Right cardiac atrium (tissue), 5 donors: ENCODE results near the gene RABEP1. TPM values are rescaled to one million over a fixed set of nuclear protein-coding genes. Genes with fewer than 3 reads are reported as not detected.

Source experiments
- ATAC-seq, 2 donors: fragments of 200-7000 bp; cut with Tn5 transposase; one replicate each; pipeline versions ENCODE4 v1.8.0 to v1.9.1; 2020; ENCODE audit warnings: moderate library complexity in 2 of 2, mild to moderate bottlenecking in 1 of 2
- DNase-seq, 3 donors: peaks; one replicate each; pipeline ENCODE4 v3.0.0-alpha.2; 2020
- H3K27ac ChIP-seq: one replicate; pipeline ENCODE4 v1.5.1; 2013; ENCODE audit warnings: mild to moderate bottlenecking, low read length, control low read depth, moderate library complexity
- H3K27me3 ChIP-seq: one replicate; pipeline ENCODE4 v1.6.1; 2013; ENCODE audit not compliant: control insufficient read depth, insufficient read depth
- H3K4me1 ChIP-seq: one replicate; pipeline ENCODE4 v1.6.1; 2013; ENCODE audit warnings: low read length; ENCODE audit not compliant: control insufficient read depth, insufficient read depth
- H3K4me3 ChIP-seq: one replicate; pipeline ENCODE4 v1.5.1; 2013; ENCODE audit warnings: low read length, control low read depth
- H3K9me3 ChIP-seq: one replicate; pipeline ENCODE4 v1.6.1; 2013; ENCODE audit warnings: low read length; ENCODE audit not compliant: control insufficient read depth
- WGBS: extraction: QIAGEN DNeasy Blood & Tissue Kit; methylation state at CpG from one replicate; pipeline ENCODE4 v1.1.7; 2013; 5-methylcytosine and 5-hydroxymethylcytosine counted together
- intact Hi-C, 4 donors: fragments of 100-400 bp; cut with DNase I; formaldehyde crosslinking; loops; one replicate each; pipeline versions ENCODE4 v1.11.0 to v1.14.0; 2022 to 2023
- polyA plus RNA-seq: library from polyadenylated mRNA; stranded (reverse); fragments of 200-250 nt; gene quantifications from one replicate; pipeline ENCODE4 v1.2.3, GENCODE V29; 2013
- total RNA-seq, 4 donors: library from RNA; stranded (reverse); fragmentation: NEBNext Ultra II Directional; extraction: Animal tissue kit (Norgen Biotek cat#: 25700); gene quantifications; one replicate each; pipeline ENCODE4 v1.2.1, GENCODE V29; 2021
- donor health status: healthy with polysubstance abuse.
- donor health status: DM: no; HTN: yes; CAD: no.
- donor health status: DM: no; HTN: no; CAD: no.
- donor health status: DM: no; HTN: yes; CAD: no; lungs with severe emphysema.
- donor health status: DM: yes; HTN: yes; CAD: no.

RABEP1 gene
- total and polyA plus RNA-seq, 5 donors = 18.6 to 53.2 (median 46.8) TPM

DNA sequence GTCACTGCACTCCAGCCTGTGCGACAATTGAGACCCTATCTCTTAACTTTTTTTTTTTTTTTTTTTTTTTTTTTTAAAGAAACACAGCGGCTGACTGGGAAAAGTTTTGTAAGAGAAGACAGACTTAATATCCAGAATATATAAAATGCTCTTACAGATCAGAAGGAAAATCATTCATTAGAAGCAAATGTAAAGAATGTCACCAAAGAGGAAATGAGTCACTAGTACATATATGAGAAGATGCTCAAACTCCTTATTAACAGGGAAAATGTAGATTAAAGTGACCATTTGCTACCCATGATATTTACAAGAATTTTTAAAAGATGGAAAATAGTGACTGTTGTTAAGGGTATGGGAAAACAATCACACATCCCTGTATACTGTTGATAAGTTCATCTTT lies 48.9 kb downstream of the RABEP1 start:
- intact Hi-C loops = no loop called here
- H3K4me1 ChIP-seq = no peaks in the 10 kb centered on the region
- no peak overlapping the region for H3K27ac ChIP-seq
- no peak overlapping the region for H3K4me3 ChIP-seq
- no peak for ATAC-seq
- no peaks in the 10 kb centered on the region for H3K9me3 ChIP-seq
- H3K27me3 ChIP-seq = no peaks in the 10 kb centered on the region
- no peak for DNase-seq
- WGBS = 93% methylated on average over 2 of the region's 2 CpGs

DNA sequence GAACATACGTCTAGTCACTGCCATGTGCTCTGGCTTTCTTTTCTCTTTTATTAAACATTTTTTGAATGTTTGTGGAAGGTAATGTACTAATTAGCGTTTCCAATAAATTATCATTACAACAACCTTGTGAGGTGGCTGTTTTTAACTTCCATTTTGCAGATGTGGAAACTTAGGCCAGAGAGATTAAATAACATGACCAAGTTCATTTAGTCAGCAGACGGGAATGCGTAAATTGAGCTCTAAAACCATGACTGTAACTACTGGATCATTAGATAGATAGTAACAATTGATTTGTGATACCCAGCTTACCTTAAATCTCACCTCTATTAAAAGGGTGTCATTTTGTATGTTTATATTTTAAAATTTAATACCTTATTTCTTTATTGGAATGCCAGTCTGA lies 49.4 kb downstream of the RABEP1 start:
- no peak overlapping the region for H3K4me3 ChIP-seq
- no peak for ATAC-seq
- H3K27me3 ChIP-seq = no peaks in the 10 kb centered on the region
- no peaks in the 10 kb centered on the region for H3K9me3 ChIP-seq
- DNase-seq = no peak
- intact Hi-C loops = no loop called here
- WGBS = 92% methylated on average over 4 of the region's 4 CpGs
- no peak overlapping the region for H3K27ac ChIP-seq
- H3K4me1 ChIP-seq = no peaks in the 10 kb centered on the region

DNA sequence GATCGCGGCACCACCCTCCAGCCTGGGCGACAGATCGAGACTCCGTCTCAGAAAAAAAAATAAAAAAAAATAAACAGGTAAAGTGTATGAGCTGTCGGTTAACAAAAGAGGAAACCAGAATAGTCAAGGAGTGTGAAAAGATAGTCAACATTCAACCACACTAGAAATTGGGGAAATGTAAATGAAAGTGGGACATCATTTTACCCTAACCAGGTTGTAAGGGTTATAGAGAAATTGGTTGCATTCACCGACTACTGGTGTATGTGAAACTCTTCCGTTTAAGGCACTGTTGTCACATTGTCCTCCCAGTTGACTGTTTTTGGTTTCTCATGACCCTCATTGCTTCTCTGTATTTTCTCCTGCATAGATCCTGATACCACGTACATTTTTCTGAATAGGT lies 62.8 kb downstream of the RABEP1 start:
- WGBS = 96% methylated on average over 9 of the region's 9 CpGs
- ATAC-seq (no peak), DNase-seq (no peak)
- no peak overlapping the region for H3K27ac ChIP-seq
- no peak overlapping the region for H3K4me3 ChIP-seq
- H3K4me1 ChIP-seq = no peaks in the 10 kb centered on the region
- H3K9me3 ChIP-seq = no peaks in the 10 kb centered on the region
- no peaks in the 10 kb centered on the region for H3K27me3 ChIP-seq
- intact Hi-C loops = no loop called here

DNA sequence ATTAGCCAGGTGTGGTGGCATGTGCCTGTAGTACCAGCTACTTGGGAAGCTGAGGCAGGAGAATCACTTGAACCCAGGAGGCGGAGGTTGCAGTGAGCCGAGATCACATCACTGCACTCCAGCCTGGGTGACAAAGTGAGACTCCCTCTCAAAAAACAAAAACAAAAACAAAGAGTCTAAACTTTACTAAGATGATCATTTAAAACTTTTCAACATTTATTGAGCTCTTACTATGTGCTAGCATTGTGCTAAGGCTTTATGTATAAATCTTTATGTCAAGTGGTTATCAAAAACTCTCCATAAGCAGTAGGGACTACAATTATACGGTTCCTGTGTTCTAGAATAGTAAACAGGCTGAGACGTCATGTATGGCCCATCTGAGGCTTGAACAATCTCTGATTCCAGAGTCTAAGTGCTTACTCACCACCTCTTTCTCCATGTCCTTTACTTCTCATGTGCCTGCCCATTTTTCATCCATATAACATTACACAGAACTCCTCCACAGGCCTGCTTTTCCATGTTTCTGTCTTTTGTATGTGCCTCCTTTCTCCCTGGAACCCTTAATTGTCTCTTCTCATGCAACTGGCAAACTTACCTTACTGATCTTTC lies 70.7 kb downstream of the RABEP1 start:
- Histone ChIP-seq H3K9me3 (no peaks in the 10 kb centered on the region), H3K4me1 (peaks cover 1% of the 10 kb centered on the region), H3K4me3 (no peak overlapping the region), H3K27ac (no peak overlapping the region), H3K27me3 (no peaks in the 10 kb centered on the region)
- intact Hi-C loops = no loop called here
- WGBS = 93% methylated on average over 4 of the region's 4 CpGs
- DNase-seq = no peak
- ATAC-seq = no peak

DNA sequence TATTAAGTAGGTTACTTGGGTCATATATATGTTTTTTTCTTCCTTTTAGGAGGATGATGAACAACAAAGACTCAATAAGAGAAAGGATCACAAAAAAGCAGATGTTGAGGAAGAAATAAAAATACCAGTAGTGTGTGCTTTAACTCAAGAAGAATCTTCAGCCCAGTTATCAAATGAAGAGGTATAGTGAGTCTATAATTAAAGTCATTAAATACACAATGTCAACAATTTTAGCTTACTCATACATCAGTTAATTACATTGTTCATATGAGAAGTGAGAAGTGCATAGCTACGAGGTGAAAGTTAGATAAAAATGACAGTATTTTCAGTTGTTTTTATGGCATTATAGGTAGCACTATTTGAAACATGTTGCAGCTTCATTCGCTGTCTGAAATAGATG lies 72.2 kb downstream of the RABEP1 start:
- Histone ChIP-seq H3K27me3 (no peaks in the 10 kb centered on the region), H3K27ac (no peak overlapping the region), H3K4me1 (peaks cover 1% of the 10 kb centered on the region), H3K4me3 (no peak overlapping the region), H3K9me3 (no peaks in the 10 kb centered on the region)
- no peak for ATAC-seq
- WGBS = 92% methylated on average over 2 of the region's 2 CpGs
- intact Hi-C loops = no loop called here
- no peak for DNase-seq

DNA sequence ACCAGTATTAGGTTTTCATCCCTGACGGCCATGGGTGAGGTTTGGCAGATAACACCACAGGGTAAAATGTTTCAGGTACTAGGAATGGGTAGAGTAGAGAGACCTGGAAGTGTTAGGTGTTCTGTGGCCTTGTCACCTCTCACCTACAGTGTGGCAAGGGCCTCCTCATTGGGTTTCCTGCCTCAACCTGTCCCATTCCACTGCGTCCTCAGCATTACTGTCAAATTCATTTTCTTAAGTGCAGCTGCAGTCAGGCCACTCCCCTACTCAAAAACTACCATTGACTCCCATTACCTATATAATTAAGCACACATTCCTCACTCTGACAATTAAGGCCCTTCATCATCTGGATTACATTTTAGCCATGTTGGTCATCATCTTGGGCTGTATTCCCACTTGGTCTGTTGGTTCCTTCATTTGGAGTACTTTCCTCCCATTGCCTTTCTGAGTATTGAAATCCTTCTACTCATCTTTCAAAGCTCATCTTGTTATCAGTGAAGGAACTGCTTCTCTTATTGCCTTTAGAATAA lies 72.9 kb downstream of the RABEP1 start:
- Histone ChIP-seq H3K4me1 (peaks cover 1% of the 10 kb centered on the region), H3K9me3 (no peaks in the 10 kb centered on the region), H3K4me3 (no peak overlapping the region), H3K27ac (peak overlapping the region; percentile 76), H3K27me3 (no peaks in the 10 kb centered on the region)
- intact Hi-C loops = no loop called here
- no peak for ATAC-seq
- WGBS = 86% methylated on average over 2 of the region's 2 CpGs
- DNase-seq = no peak

DNA sequence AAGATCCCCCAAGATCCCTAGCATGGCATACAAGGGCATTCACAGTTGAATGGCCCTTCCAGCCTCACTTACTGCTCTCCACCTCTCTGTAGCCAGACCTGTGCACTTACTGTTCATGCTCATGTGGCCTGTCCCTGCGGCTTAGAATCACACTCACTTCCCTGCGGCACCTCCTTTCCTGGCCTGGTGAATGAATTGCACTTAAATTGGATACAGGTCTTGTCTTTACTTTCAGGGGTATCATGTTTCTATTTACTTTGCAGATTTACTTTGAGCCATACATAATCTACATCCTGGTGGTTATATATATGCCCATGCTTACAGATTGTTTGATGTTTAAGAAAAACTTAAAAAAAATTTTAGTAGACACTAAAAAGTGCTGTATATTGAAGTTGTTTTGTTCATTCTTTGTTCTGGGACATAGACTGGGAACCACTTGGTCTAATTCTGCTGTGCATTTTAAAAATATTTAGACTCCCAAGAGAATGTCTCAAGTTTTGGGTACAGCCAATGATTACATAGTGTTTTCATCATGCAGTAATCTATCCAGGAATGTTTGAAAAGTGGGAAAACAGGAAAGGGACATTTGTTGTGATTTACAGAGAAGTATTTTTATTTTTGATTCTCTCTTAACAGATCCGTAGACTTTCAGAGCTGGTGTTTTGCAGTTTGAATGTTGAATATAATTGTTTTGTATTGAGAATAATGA lies 73.5 kb downstream of the RABEP1 start:
- Histone ChIP-seq H3K4me3 (no peak overlapping the region), H3K9me3 (no peaks in the 10 kb centered on the region), H3K4me1 (peaks cover 1% of the 10 kb centered on the region), H3K27ac (peak overlapping the region; percentile 76), H3K27me3 (no peaks in the 10 kb centered on the region)
- intact Hi-C loops = no loop called here
- DNase-seq (no peak), ATAC-seq (peak in 1 of 2 donors; percentile 57)
- 62% methylated on average over 3 of the region's 3 CpGs for WGBS

DNA sequence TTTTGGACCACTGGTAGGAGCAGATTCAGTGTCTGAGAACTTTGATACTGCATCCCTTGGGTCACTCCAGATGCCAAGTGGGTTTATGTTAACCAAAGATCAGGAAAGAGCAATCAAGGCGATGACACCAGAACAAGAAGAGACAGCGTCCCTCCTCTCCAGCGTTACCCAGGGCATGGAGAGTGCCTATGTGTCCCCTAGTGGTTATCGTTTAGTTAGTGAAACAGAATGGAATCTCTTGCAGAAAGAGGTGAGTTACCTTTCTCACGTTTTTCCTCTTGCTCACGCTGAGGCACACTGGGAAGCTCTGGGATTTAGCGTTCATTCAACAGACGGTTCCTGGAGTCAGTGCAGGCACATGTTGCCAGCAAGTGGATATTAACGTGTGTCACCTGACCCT lies 79.3 kb downstream of the RABEP1 start:
- intact Hi-C loops = no loop called here
- 70% methylated on average over 9 of the region's 9 CpGs for WGBS
- ATAC-seq = no peak

DNA sequence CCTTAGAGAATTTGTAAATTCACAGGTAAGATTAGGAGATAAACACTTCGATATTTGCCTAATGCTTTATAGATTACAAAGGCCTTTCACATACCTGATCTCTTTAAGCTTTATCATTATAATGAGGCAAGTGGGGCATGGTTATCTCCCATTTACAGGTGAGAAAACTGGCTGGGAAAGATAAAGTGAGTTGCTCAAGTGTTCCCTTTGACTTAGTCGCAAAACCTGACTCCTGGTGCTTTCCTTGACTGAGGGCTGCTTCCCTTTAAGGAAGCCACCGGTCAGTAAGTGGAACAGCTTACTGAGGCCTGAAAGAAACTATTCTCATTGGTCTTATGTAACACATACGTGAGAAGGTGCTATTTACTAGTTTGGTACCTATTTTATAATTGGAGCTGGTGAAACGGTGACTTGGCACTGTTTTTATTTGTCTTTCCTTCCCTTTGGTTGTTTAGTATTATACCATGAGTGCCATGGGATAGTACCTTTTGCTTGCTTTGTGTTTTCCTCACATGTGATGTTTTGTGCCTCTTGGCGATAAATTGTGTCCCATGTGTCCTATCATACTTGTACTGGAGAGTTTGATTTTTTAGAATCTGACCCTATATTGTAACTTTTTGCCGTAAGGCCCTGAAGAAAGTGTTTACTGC lies 80.2 kb downstream of the RABEP1 start:
- Histone ChIP-seq H3K9me3 (no peaks in the 10 kb centered on the region), H3K27me3 (no peaks in the 10 kb centered on the region), H3K4me1 (no peaks in the 10 kb centered on the region), H3K4me3 (no peak overlapping the region), H3K27ac (no peak overlapping the region)
- no peak for DNase-seq
- WGBS = 68% methylated on average over 7 of the region's 7 CpGs
- intact Hi-C loops = no loop called here
- no peak for ATAC-seq

More for the DNA sequence above, 79.3 kb downstream of the RABEP1 start:
- H3K27me3 ChIP-seq = no peaks in the 10 kb centered on the region
- H3K27ac ChIP-seq = no peak overlapping the region
- no peaks in the 10 kb centered on the region for H3K4me1 ChIP-seq
- H3K4me3 ChIP-seq = no peak overlapping the region
- H3K9me3 ChIP-seq = no peaks in the 10 kb centered on the region
- no peak for DNase-seq

DNA sequence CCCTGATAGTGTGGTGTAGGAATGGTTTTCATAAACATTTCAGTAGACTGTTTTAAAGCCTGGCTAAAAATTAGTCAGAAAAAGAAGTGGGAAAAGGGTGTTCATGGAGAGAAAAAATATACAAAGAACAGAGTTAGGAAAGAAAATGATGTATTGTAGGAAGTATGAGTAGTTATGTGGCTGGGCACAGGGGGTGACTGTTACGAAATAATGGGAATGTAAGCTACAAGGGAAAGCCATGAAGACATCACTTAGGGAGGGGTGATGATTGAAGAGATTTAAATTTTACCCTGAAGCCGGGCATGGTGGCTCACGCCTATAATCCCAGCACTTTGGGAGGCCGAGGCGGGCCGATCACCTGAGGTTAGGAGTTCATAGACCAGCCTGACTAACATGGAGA lies 82.1 kb downstream of the RABEP1 start:
- no peak for DNase-seq
- Histone ChIP-seq H3K27me3 (no peaks in the 10 kb centered on the region), H3K9me3 (no peaks in the 10 kb centered on the region), H3K27ac (no peak overlapping the region), H3K4me3 (no peak overlapping the region), H3K4me1 (no peaks in the 10 kb centered on the region)
- 97% methylated on average over 6 of the region's 6 CpGs for WGBS
- intact Hi-C loops = no loop called here
- no peak for ATAC-seq

DNA sequence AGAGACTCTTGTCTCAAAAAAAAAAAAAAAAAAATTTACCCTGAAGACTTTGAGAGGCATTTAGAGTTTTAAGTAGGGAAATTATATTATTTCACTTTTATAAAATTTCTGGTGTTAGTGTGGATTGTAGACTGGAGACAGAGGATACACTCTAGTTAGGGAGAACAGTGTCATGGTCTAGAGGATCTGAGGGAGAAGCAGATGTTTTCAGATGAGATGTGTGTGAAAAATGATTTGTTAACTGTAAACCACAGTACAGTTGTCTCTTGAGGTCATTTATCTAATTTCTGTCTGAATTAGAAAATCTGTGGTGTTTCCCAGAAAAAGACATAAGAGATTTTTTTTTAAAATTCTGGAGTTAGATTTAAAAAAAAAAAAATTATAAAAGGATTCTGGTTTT lies 82.6 kb downstream of the RABEP1 start:
- no peaks in the 10 kb centered on the region for H3K9me3 ChIP-seq
- no peaks in the 10 kb centered on the region for H3K4me1 ChIP-seq
- no peak overlapping the region for H3K27ac ChIP-seq
- ATAC-seq = no peak
- H3K27me3 ChIP-seq = no peaks in the 10 kb centered on the region
- H3K4me3 ChIP-seq = no peak overlapping the region
- intact Hi-C loops = no loop called here
- DNase-seq = no peak
